NCI-H2227 (cell line): ENCODE data around the gene PLCB3.

Experiments used
- DNase-seq: peaks from one replicate; lab custom pipeline; 2025; ENCODE audit not compliant: unreplicated experiment; lab: John Stamatoyannopoulos, UW

PLCB3 gene

DNA sequence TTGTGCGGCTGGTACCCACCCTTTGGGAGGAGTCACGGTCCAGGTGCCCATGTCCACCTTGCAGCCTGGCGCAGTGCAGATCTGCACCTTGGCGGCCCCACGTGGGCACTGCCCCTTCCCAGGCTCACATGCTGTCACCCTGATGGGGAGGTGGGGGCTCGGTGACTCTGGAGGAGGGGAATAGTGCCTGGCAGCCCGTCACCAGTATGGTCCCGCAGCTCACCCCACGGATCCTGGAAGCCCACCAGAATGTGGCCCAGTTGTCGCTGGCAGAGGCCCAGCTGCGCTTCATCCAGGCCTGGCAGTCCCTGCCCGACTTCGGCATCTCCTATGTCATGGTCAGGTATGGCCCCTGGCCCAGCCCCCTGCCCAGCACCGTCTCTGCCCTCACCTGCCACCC is 30.5 kb upstream of the PLCB3 start:
- DNase-seq = no peak

DNA sequence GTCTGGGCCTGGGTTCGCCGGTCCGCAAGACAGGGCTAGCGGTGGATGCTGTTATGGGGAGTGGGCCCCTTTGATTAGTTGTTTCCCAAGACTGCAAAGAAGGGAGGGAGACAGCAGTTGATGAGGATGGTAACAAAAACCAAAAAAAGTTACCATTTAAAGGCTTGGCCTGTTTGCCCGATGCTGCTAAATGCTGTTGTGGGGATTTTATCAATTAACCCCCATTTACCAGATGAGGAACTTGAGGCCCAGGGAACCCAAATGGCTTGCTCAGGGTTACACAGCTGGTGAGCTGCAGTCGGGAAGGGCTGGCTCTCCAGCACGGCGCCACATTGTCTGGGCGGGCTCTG is 28.7 kb upstream of the PLCB3 start:
- DNase-seq = no peak

DNA sequence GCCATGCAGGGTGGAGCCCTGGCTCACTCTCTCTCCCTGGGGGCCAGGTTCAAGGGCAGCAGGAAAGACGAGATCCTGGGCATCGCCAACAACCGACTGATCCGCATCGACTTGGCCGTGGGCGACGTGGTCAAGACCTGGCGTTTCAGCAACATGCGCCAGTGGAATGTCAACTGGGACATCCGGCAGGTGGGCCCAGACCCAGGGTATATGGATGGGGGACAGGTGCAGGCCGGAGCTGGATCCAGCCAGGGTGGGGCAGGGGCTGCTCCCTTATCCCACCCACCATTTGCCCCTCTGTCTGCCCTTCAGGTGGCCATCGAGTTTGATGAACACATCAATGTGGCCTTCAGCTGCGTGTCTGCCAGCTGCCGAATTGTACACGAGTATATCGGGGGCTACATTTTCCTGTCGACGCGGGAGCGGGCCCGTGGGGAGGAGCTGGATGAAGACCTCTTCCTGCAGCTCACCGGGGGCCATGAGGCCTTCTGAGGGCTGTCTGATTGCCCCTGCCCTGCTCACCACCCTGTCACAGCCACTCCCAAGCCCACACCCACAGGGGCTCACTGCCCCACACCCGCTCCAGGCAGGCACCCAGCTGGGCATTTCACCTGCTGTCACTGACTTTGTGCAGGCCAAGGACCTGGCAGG is 28.2 kb upstream of the PLCB3 start:
- DNase-seq = no peak

DNA sequence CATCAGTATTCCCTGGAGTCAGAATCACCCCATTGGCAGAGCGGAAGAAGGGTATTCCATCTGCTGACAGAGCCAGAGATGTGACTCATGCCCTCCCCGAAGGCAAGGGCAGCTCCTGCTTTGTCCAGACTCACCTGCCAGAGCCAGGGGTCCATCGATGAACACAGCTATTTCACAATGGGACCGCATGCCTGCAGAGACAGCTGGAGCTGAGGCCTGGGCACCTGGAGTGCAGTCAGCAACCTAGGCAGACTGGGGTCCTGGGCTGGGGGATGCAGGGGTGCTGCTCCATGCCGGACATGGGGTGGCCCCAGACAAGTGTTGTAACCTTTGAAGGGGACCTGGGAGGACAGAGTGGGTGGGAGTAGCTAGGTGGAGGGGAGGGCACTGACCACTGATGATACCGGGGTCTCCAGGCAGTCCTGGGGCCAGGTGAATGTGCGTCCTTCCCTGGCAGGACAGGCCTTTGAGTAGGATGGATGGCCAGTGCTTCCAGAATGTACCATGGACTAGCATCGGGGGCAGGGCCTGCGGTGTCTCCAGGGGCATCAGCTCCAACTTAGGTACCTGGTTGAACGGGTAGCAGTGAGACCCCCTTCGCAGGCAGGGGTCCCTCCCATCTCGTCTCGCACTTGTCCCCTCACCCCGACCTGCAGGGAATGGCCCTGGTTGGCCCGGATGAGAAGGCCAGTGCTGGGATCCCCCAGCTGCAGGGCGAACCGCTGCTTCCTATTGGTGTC is 27.0 kb upstream of the PLCB3 start:
- DNase-seq = no peak

DNA sequence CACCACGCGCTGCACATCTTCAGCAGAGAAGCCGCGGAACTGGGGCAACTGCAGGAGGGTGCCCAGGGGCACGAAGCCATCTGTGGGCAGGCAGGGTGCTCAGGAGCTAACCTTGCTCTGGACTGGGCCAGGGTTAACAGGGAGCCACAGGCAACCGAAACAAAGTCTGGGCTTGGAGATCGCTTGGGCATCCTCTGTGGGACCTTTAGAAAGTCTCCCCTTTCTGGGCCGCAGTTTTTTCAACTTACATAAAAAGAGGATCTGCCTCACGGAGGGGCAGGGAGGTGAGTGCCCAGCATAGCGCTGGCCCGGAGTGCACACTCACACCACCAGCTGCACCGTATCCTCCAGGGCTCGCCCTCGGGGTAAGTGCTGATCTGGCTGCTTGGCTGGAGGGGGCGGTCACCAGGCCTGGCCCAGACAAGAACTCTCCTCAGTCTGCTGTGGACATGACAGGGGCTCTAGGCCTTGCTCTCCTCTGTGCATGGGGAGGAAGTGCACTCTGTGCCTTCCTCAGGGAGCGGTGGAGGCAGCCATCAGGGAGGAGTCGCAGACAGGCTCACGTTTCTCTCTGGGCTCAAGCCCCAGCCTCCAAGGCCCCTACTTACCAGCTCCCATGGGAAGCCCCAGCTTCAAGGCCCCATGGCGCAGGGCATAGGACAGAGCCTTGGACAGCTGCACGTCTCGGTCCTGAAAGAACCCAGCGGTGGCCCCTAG is 26.3 kb upstream of the PLCB3 start:
- DNase-seq = no peak

DNA sequence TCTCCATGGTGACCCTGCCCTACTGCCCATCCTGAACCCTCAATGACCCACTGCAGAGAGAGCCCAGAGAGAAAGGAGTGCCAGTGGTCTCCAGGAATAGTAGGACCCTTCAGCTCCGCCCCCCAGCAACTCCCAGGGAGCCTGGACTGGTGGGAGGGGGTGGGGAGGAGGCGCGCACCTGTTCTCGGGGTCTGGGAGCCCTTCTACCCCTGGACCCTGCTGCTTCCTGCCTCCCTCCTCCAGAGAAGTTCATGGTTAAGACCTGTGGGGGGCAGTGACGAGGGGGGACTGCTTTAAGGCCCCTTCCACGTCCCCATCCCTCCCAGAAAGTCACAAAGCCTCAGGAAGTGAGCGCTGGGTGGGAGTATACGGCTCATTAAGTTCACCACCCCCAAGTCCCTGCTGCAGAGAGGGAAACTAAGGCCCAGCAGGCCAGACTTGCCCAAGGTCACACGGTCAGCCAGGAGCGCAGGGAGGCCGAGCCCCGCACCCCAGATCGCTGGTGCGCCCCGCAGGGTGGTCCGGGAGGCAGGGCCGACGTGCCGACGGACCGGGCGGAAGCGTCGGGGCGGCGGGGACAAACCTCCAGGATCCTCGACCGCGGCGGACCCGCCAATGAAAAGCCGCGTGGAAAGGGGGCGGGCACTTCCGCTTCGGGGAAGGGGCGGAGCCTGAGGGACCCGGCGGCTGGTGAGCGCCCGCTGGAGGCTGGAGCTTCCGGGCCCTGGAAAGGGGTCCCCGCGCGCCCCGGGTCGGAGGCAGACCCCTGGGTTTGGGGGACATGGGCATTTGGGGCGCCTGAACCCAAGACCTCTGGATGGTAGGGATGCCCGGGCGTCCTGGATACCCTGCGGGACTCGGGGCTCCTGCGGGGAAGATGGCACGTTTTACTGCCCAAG is 25.5 kb upstream of the PLCB3 start, which contains the start of the genes NUDT22 and TRPT1:
Gene NUDT22, plus strand, starts transcription at position 667 of the 899 bp plus-strand sequence. CDS start 379 bp downstream, outside the sequence.
Gene TRPT1, minus strand, starts transcription at position 579 of the 899 bp plus-strand sequence. Its CDS starts 326 bp downstream, at position 253.
- peak; percentile 93 for DNase-seq

DNA sequence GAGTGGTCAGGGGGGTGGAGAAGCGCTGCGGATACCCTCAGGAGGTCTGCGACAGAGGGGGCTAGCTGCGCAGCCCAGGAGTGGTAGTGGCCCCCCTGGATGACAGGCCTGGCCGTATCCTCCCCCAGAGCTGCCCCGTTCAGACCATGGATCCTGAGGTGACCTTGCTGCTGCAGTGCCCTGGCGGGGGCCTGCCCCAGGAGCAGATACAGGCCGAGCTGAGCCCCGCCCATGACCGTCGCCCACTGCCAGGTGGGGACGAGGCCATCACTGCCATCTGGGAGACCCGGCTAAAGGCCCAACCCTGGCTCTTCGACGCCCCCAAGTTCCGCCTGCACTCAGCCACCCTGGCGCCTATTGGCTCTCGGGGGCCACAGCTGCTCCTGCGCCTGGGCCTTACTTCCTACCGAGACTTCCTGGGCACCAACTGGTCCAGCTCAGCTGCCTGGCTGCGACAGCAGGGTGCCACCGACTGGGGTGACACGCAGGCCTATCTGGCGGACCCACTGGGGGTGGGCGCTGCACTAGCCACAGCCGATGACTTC is 24.8 kb upstream of the PLCB3 start:
- peak; percentile 63 for DNase-seq

DNA sequence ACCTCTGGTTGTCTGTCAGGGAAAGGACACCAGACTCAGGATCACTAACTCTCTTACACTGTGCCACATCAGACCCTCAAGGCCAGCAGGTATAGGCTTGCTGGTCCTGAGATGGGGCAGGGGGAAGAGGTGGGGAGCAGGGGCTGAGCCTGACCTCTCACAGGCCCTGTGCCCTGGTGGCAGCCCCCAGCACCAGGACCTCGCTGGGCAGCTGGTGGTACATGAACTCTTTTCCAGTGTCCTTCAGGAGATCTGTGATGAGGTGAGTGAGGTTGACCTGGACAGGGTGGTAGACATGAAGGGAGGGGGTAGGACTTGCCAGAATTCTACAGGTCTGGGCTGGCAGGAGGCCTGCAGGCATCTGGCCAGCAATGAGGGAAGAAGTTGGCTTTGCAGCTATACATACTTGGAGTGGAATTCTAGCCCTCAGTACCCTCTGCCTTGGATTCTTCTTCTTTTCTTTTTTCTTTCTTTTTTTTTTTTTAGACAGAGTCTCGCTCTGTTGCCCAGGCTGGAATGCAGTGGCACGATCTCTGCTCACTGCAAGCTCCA is 23.8 kb upstream of the PLCB3 start:
- no peak for DNase-seq

DNA sequence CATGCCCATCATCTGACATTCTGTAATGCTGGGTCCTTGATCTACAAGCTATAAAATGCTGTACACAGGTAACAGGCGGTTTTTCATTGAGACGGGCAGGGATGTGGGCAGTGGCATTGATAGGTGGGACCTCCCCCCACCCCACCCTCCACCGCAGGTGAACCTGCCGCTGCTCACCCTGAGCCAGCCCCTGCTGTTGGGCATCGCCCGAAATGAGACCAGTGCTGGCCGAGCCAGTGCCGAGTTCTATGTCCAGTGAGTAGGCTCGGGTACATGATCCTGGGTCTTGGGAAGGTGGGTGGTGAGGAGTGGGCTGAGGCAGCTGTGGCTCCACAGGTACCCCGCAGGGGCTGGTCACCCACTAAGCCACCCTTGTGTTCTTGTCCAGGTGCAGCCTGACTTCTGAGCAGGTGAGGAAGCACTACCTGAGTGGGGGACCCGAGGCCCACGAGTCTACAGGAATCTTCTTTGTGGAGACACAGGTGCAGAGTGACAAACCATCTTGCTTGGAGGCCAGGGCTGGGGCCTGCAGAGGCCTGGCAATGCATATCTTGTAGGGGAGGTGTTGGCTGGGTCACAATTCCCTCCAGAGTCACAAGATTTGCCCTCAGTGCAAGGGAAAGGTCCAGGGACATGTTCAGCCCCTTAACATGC is 22.1 kb upstream of the PLCB3 start:
- no peak for DNase-seq

DNA sequence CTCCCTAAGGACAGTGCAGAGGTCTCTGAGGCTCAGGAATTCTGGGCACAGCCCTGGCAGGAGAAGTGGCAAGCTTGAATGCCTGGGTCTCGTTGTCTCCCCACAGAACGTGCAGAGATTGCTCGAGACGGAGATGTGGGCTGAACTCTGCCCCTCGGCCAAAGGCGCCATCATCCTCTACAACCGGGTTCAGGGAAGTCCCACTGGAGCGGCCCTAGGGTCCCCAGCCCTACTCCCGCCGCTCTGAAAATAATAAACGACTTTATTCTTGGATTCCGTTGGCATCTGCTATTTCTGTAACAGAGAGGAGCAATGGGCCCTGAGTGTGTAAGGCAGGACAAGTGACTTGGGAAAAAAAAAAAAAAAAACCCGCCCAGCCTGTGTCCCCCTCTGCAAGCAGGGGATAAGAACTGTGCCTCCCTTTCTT is 21.6 kb upstream of the PLCB3 start:
- no peak for DNase-seq

DNA sequence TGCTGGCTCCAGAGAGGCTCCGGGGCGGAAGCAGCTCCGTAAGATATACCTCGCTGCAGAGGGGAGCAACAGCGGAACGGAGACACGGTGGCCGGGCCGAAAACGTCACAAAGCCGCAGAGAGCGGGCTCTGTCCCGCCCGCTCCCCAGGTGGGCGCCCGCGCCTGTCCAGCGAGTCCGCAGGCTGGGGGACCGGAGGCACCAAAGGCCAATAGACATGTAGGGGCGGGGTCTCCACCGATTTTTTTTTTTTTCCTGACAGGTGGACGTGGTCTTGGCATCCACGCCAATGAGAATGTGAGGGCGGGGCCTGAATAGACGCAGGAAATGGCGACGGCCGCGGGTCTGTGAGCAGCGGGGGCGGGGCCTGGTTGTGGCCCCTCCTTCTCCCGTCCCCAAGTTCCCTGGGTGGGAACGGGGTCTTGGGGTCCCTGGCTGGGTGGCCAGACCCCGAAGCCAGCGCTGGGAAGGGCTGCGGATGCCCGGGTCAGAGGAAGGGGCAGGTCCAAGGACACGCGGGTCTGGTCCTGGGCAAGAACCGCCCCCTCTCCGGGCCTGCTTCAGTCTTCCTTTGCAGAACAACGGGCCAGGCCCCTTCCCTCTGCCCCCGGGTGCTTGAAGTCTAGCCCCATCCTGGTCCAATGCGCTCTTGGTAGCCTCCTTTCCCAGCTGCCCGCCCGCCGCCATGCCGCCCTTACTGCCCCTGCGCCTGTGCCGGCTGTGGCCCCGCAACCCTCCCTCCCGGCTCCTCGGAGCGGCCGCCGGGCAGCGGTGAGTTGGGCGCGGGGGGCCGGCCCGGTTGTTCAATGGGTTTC is 21.0 kb upstream of the PLCB3 start, which contains the start of gene DNAJC4:
Gene DNAJC4, plus strand, starts transcription at position 378 of the 814 bp plus-strand sequence. Its CDS starts 307 bp downstream, at position 685.
- peak; percentile 98 for DNase-seq

DNA sequence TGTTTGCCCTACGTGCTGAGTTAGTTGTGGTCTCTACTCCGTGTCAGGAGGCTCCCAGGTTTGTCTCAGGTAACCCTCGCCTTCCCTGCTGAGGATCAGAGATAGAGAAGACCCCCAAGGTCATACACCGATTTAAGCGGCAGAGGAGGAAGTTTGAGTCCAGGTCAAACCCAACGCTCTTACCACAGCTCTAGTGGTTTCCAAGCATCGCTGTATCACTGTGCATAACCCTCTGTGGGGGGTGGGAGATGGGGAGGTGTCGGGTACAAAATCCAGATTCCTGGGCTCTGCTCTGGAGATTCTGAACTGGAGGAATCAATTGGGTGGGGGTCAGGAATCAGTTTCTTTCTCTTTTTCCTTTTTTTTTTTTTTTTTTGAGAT is 20.4 kb upstream of the PLCB3 start:
- peak; percentile 62 for DNase-seq

DNA sequence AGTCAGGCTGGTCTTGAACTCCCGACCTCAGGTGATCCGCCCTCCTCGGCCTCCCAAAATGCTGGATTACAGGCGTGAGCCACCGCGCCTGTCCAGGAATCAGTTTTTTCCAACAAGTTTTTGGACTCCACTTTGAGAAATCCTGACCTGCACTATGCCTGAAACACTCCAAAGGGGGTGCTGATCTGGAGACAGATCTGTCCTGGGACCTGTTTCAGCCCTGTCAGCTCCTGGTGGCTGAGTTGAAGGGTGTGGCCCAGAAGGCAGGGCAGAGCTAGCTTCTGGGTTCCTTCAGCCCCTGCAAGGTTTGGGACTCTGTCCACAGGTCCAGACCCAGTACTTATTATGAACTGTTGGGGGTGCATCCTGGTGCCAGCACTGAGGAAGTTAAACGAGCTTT is 19.8 kb upstream of the PLCB3 start:
- no peak for DNase-seq

DNA sequence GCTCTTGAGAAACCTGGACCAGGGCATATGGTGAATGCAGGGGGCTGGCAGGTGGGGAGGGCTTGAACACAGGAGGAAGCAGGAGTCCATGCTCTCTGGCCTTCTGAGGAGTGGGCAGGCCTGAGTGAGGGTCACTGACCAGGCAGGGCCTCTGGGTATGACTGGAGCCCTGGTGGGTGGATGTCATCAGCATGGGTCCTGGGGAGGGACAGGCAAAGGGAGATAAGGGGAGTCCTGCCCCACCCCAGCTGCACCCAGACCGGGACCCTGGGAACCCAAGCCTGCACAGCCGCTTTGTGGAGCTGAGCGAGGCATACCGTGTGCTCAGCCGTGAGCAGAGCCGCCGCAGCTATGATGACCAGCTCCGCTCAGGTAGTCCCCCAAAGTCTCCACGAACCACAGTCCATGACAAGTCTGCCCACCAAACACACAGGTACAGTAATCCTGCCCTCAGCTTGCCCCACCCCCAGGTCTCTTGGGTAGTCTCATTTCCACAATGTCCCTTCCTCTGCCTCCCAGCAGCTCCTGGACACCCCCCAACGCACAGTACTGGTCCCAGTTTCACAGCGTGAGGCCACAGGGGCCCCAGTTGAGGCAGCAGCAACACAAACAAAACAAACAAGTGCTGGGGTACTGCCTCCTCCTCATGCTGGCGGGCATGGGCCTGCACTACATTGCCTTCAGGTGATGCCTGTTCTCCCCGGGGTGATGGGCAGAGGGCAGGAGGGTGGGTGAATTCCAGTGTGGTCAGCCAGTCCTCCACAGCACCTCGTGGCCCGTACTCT is 19.0 kb upstream of the PLCB3 start:
- no peak for DNase-seq

DNA sequence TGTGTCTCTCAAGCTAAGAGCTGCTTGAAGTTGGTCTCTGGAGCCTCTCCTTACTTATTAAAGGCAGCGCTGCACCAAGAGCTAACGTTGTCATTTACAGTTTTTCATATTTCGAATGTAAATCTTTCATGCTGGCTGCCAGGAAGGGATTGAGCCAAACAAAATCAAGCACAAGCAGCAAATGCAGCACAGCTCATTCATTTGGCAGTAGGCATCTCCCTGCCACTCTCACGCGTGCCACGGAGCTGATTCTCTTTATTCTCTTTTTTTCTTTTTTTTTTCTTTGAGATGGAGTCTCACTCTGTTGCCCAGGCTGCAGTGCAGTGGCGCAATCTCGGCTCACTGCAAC is 18.4 kb upstream of the PLCB3 start:
- DNase-seq = no peak

DNA sequence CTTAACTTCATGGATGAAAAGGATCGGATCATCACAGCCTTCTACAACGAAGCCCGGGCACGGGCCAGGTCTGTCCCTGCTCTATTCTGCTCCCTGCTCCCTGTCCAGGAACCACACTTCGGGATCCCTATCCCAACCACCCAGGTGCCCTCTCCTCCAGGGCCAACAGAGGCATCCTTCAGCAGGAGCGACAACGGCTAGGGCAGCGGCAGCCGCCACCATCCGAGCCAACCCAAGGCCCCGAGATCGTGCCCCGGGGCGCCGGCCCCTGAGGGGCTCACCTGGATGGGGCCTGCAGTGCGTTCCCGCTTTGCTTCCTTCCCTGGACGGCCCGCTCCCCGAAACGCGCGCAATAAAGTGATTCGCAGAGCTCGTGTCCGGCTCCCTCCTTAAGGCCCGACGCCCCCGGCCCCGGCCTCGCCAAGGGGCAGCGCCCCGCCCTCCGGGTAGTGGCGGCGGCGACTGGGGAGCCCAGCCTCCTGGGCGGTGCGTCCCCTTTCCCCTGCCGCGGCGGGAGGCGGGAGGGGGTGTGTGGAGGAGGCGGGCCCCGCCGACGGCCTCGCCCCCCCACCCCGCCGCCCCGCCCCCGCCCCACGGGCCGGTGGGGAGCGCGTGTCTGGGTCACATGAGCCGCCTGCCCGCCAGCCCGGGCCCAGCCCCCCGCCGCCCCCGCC is 17.3 kb upstream of the PLCB3 start, which contains the start of gene VEGFB:
Gene VEGFB, plus strand, starts transcription at position 672 of the 674 bp plus-strand sequence. CDS start 250 bp downstream, outside the sequence.
- peak; percentile 86 for DNase-seq

DNA sequence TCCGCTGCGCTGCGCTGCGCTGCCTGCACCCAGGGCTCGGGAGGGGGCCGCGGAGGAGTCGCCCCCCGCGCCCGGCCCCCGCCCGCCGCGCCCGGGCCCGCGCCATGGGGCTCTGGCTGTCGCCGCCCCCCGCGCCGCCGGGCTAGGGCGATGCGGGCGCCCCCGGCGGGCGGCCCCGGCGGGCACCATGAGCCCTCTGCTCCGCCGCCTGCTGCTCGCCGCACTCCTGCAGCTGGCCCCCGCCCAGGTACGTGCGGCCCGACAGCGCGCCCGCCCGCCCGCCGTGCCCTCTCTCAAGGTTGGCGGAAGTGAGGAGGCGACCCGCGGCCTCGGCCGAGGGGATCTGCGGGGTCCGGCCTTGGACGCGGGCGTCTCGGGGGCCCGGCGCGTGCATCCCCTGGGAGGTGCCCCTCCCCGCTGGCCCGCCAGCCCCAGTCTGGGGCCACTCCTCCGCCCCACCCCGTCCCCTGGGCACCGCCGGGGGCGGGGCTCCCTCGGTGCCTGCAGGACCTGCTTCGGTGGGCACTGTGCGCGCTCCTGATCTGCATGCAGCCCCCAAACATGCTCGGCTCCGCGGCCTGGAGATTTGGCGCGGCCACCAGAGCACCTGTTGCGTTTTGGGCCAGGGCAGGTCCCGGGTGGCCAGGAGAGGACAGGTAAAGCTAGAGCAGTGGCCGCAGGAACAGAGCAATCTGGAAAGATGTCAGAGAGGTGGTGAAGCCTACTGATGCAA is 16.5 kb upstream of the PLCB3 start:
- DNase-seq = peak; percentile 78
